ENCODE results near the gene HAGHL. TPM values are rescaled to one million over a fixed set of nuclear protein-coding genes. Genes with fewer than 3 reads are reported as not detected.

HAGHL gene
- total RNA-seq, 2 experiments from 2014 or later, result 28.8 to 32.6 TPM

DNA sequence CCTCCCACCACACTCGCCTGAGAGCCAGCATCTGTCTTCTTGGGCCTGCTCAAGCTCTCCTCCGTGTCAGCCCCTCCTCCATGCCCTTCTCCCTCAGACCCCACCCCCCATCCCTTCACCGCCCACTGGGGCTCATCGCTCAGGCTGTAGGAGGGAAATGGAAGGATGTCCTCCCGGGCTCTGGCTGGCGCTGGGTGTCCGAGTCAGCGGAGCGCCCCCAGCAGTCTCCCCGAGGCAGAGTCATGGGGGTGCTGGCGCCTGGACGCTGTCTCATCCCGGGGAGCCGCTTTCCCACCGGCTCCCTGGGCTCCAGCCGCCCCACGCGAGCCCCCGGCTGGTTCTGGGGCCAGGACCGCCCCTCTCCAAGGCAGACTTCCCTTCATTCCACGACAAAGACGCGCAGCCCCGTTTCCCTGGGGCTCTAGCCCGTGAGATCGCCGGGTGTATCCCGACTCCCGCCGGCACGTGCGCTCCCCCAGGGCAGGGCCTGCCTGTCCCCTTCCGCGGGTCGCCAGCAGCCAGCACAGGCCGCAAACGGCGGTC lies 6.4 kb upstream of the HAGHL start:
- intact Hi-C loops (cut with micrococcal nuclease), result no loop called here
- TF ChIP-seq CTCF (IDR thresholded peaks at IDR 0.05), result peak; percentile 38
- Mint-ChIP-seq H3K36me3 (ENCODE audit: low read depth) (no peaks in the 10 kb centered on the region), H3K27ac (peak overlapping the region; percentile 78), H3K27me3 (no peaks in the 10 kb centered on the region), H3K9me3 (no peaks in the 10 kb centered on the region), H3K4me1 (ENCODE audit: low read depth) (peaks cover 29% of the 10 kb centered on the region), H3K4me3 (peak overlapping the region; percentile 78)
- peak; percentile 86 for DNase-seq
- CTCF ChIA-PET, result interaction anchor here (0.7 to 19.6 kb wide), 17 partner anchors 8 to 72 kb away, joined by 3 to 207 read pairs (median 4); partner anchors contain the start of genes CHTF18, CIAO3, METRN and STUB1
- peak; percentile 65 for ATAC-seq
- POLR2A ChIA-PET, result interaction anchor here (0.6 to 8.1 kb wide), 12 partner anchors 8 to 263 kb away, joined by 3 to 84 read pairs (median 4); partner anchors contain the start of genes CIAO3, HAGHL and WDR24

DNA sequence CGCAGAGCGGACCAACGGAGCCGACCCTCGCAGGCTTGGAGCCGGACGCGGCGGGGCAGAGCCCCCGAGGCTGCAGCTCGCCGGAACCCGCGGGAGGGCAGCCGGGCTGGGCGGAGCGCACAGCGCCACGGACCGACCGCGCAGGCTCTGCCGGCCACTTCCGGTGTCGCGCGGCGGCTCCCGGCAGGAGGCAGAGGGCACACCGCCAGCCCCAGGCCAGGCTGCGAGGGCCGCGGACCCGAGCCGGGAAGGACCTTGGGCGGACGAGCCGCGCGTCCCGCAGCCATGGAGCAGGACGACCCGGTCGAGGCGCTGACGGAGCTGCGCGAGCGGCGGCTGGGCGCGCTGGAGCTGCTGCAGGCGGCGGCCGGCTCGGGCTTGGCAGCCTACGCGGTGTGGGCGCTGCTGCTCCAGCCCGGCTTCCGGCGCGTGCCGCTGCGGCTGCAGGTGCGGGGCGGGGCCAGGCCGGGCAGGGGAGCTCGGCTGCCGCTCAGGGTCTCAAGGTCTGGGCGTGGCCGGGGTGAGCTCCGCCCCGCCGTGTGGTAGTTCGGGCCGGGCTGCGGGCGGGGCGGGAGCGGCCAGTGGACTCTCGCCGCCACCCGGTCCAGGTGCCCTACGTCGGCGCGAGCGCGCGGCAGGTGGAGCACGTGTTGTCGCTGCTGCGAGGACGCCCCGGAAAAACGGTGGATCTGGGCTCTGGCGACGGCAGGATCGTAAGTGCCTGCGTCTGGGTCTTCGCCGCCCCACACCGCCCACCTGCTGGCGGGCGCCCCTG lies 5.7 kb upstream of the HAGHL start, which contains the start of gene ANTKMT:
ANTKMT (plus strand) TSS at position 157 of the 775 bp plus-strand sequence; CDS start at position 286, 129 bp downstream.
- TF ChIP-seq CTCF (IDR thresholded peaks at IDR 0.05), result no peak
- ATAC-seq (peak; percentile 67), DNase-seq (peak; percentile 85)
- H3K4me1 Mint-ChIP-seq (ENCODE audit: low read depth), result peaks cover 26% of the 10 kb centered on the region
- intact Hi-C loops (cut with micrococcal nuclease), result no loop called here
- no peaks in the 10 kb centered on the region for H3K27me3 Mint-ChIP-seq
- ChIA-PET CTCF (interaction anchor here (0.7 to 19.6 kb wide), 8 partner anchors 9 to 82 kb away, joined by 3 to 207 read pairs (median 6); partner anchors contain the start of genes CIAO3 and METRN), POLR2A (interaction anchor here (0.8 to 8.1 kb wide), 8 partner anchors 7 to 195 kb away, joined by 3 to 84 read pairs (median 8); partner anchors contain the start of genes CIAO3 and HAGHL)
- no peaks in the 10 kb centered on the region for H3K9me3 Mint-ChIP-seq
- peak within 1 kb of the TSS; percentile 78 for H3K27ac Mint-ChIP-seq
- no peaks in the 10 kb centered on the region for H3K36me3 Mint-ChIP-seq (ENCODE audit: low read depth)
- peak within 1 kb of the TSS; percentile 78 for H3K4me3 Mint-ChIP-seq

DNA sequence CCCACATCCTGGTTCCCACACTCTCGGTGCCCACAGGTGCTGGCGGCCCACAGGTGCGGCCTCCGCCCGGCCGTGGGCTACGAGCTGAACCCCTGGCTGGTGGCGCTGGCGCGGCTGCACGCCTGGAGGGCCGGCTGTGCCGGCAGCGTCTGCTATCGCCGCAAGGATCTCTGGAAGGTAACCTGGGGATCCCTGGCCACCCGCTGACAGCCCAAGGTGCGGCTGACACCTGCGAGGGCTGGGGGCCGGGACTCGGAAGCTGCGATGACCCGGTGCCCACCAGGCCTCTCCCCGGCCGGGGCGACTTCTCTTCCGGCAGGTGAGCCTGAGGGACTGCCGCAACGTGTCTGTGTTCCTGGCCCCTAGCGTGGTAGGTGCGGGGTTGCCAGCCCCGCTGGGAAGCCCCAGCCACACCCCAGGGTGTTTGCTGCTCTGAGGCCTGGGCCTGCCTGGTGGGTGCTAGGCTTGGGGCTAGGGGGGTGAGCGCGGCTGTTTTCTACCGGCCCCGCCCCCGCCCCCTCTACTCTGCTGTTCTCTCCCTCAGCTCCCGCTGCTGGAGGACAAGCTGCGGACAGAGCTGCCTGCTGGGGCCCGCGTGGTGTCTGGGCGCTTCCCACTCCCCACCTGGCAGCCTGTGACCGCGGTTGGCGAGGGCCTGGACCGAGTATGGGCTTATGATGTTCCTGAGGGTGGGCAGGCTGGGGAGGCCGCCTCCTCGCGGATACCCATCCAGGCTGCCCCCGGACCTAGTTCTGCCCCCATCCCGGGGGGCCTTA lies 5.0 kb upstream of the HAGHL start:
- H3K4me3 Mint-ChIP-seq, result peak overlapping the region; percentile 64
- ATAC-seq, result no peak
- no peak overlapping the region for H3K27ac Mint-ChIP-seq

More for the DNA sequence above, 5.0 kb upstream of the HAGHL start:
- intact Hi-C loops (cut with micrococcal nuclease), result no loop called here
- POLR2A ChIA-PET, result interaction anchor here (0.7 to 8.1 kb wide), 6 partner anchors 8 to 80 kb away, joined by 3 to 84 read pairs (median 8); partner anchors contain the start of gene CIAO3
- Mint-ChIP-seq H3K27me3 (no peaks in the 10 kb centered on the region), H3K9me3 (no peaks in the 10 kb centered on the region), H3K36me3 (ENCODE audit: low read depth) (no peaks in the 10 kb centered on the region), H3K4me1 (ENCODE audit: low read depth) (peaks cover 22% of the 10 kb centered on the region)
- no peak for TF ChIP-seq CTCF (IDR thresholded peaks at IDR 0.05)
- peak; percentile 37 for DNase-seq
- CTCF ChIA-PET, result interaction anchor here (0.8 to 19.6 kb wide), 8 partner anchors 8 to 82 kb away, joined by 3 to 207 read pairs (median 6); partner anchors contain the start of genes CIAO3 and METRN

Data from activated CD8-positive, alpha-beta T cell treated with anti-CD3 and anti-CD28 coated beads for 36 hours (primary cell).